HepG2 (cell line): ENCODE results near the gene PPM1H. TPM values are rescaled to one million over a fixed set of nuclear protein-coding genes. Genes with fewer than 3 reads are reported as not detected.

Source experiments
- ARID2 ChIP-seq: sonication (generic); formaldehyde crosslinking; IDR thresholded peaks from 2 replicates; pipeline ENCODE4 v1.8.1; 2022; ENCODE audit warnings: mild to moderate bottlenecking, missing genetic modification reagents, borderline replicate concordance
- BORCS8-MEF2B ChIP-seq: sonication (generic); formaldehyde crosslinking; IDR thresholded peaks from 2 replicates; pipeline ENCODE4 v1.8.0; 2022; ENCODE audit warnings: mild to moderate bottlenecking, missing genetic modification reagents
- HDAC1 ChIP-seq: sonication (generic); formaldehyde crosslinking; IDR thresholded peaks from 2 replicates; pipeline ENCODE4 v1.5.1; 2020; ENCODE audit warnings: mild to moderate bottlenecking, missing genetic modification reagents
- MAZ ChIP-seq, 2 experiments: sonication (generic) in 1 of 2; formaldehyde crosslinking in 1 of 2; IDR thresholded peaks; 2 replicates each; pipeline versions ENCODE4 v1.5.0 to v1.6.1; 2012 to 2020; ENCODE audit warnings: low read depth in 2 of 2, mild to moderate bottlenecking in 2 of 2, borderline replicate concordance in 1 of 2, improper control_type of control experiment in 1 of 2, low read length in 1 of 2, missing genetic modification reagents in 1 of 2, moderate library complexity in 1 of 2
- MED1 ChIP-seq: sonication (generic); formaldehyde crosslinking; IDR thresholded peaks from 2 replicates; pipeline ENCODE4 v1.4.0; 2020; ENCODE audit warnings: missing genetic modification reagents
- MTF2 ChIP-seq: sonication (generic); formaldehyde crosslinking; IDR thresholded peaks from 2 replicates; pipeline ENCODE4 v1.5.0; 2020; ENCODE audit warnings: missing genetic modification reagents, borderline replicate concordance
- SP140L ChIP-seq: sonication (generic); formaldehyde crosslinking; IDR thresholded peaks from 2 replicates; pipeline ENCODE4 v1.4.0; 2020; ENCODE audit warnings: missing genetic modification reagents, borderline replicate concordance
- ZNF567 ChIP-seq: sonication (generic); formaldehyde crosslinking; IDR thresholded peaks from 2 replicates; pipeline ENCODE4 v1.8.1; 2023; ENCODE audit warnings: mild to moderate bottlenecking, missing genetic modification reagents, borderline replicate concordance
- ZSCAN9 ChIP-seq: IDR thresholded peaks from 2 replicates; pipeline ENCODE4 v1.6.1; 2016; ENCODE audit warnings: borderline replicate concordance
- polyA plus RNA-seq, 8 experiments: library from polyadenylated mRNA; depleted of rRNA in 3 of 8; stranded (reverse) in 7 of 8; unstranded in 1 of 8; fragments of >200 nt; fragmentation: Illumina TruSeq in 4 of 8; extraction: Trizol in 4 of 8; gene quantifications; 2 replicates each; pipeline versions ENCODE4 v1.2.1 to v1.2.3, GENCODE V29; 2011 to 2016; ENCODE audit warnings: low read depth in 4 of 8, missing spikeins in 1 of 8, mixed read lengths in 1 of 8; ENCODE audit not compliant: insufficient read depth in 1 of 8
- total RNA-seq, 5 experiments: library from RNA; depleted of rRNA; stranded (reverse); fragments of >200 nt; fragmentation: Illumina TruSeq; extraction: Trizol; gene quantifications; 2 replicates each; pipeline ENCODE4 v1.2.3, GENCODE V29; 2016; ENCODE audit warnings: low read depth in 1 of 5
- TF ChIP-seq, protein P1 (sequence below): sonication (generic); formaldehyde crosslinking; IDR thresholded peaks from 2 replicates; pipeline ENCODE4 v1.5.0; 2020; ENCODE audit warnings: mild to moderate bottlenecking, missing genetic modification reagents
- TF ChIP-seq, protein P2 (sequence below): sonication (generic); formaldehyde crosslinking; conservative IDR thresholded peaks from 2 replicates; pipeline ENCODE4 v1.4.0; 2020; ENCODE audit warnings: mild to moderate bottlenecking, missing genetic modification reagents, moderate library complexity
- TF ChIP-seq, protein P3 (sequence below): sonication (generic); formaldehyde crosslinking; IDR thresholded peaks from 2 replicates; pipeline ENCODE4 v1.5.0; 2020; ENCODE audit warnings: mild to moderate bottlenecking, missing genetic modification reagents, borderline replicate concordance
- TF ChIP-seq, protein P4 (sequence below): sonication (generic); formaldehyde crosslinking; IDR thresholded peaks from 2 replicates; pipeline ENCODE4 v1.8.1; 2023; ENCODE audit warnings: mild to moderate bottlenecking, missing genetic modification reagents, borderline replicate concordance
- TF ChIP-seq, protein P5 (sequence below): sonication (generic); formaldehyde crosslinking; IDR thresholded peaks from 2 replicates; pipeline ENCODE4 v1.4.0; 2020; ENCODE audit warnings: missing genetic modification reagents
- TF ChIP-seq, protein P6 (sequence below): sonication (generic); formaldehyde crosslinking; IDR thresholded peaks from 2 replicates; pipeline ENCODE4 v1.8.1; 2023; ENCODE audit warnings: mild to moderate bottlenecking, moderate library complexity, missing genetic modification reagents

PPM1H gene
- total and polyA plus RNA-seq, 2 of the 13 experiments (the other 11 are each of a cell fraction or from before 2014, with no cell fraction given): 29.1 to 38.1 TPM

DNA sequence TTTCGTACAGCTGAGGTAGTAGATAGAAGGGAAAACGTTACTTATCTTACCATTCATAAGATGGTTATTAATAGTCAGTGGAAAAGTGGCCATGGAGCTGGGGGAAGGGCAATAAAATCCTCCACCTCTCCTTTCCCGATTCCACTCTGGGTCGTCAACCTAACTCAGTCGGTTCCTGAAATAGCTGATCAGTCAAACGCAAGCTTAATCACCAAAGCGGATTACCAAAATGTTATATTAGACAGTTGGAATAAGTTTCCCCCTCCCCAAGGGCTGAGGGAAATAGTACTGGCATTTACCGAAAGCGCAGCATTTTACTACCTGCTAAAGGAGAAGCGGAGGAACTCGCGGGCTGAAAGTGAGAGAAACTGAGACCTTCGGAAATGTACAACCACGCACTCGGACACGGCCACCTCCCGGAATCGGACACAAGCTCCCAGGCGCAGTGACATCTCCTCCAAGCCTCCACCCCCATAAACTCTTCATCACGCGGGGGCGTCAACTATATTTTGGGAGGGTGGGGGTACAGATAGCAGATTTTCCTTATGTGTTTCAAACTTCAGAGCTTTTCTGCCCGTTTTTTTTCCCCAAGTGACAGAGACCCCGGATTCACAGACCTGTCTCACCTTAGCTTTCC, 1.2 kb downstream of the PPM1H start (continued):
- TF ChIP-seq MAZ (IDR thresholded peaks at IDR 0.05; ENCODE audit: borderline replicate concordance, low read depth, low read length) (no peak), MAZ (CRISPR knock-in tag; IDR thresholded peaks at IDR 0.05; ENCODE audit: low read depth) (no peak), BORCS8-MEF2B (CRISPR knock-in tag) (0 out of 2 replicates have a peak, but pooled peaks have one; percentile 26), ZNF567 (CRISPR knock-in tag) (no peak), HDAC1 (no peak), SP140L (CRISPR knock-in tag) (no peak), ARID2 (CRISPR knock-in tag) (peak; percentile 57; the same call in 1 of the 2 replicates), MTF2 (CRISPR knock-in tag) (0 out of 2 replicates have a peak, but pooled peaks have one; percentile 22), ZSCAN9 (no peak), MED1 (CRISPR knock-in tag) (0 out of 2 replicates have a peak, but pooled peaks have one; percentile 4)
- TF ChIP-seq, protein P1, sequence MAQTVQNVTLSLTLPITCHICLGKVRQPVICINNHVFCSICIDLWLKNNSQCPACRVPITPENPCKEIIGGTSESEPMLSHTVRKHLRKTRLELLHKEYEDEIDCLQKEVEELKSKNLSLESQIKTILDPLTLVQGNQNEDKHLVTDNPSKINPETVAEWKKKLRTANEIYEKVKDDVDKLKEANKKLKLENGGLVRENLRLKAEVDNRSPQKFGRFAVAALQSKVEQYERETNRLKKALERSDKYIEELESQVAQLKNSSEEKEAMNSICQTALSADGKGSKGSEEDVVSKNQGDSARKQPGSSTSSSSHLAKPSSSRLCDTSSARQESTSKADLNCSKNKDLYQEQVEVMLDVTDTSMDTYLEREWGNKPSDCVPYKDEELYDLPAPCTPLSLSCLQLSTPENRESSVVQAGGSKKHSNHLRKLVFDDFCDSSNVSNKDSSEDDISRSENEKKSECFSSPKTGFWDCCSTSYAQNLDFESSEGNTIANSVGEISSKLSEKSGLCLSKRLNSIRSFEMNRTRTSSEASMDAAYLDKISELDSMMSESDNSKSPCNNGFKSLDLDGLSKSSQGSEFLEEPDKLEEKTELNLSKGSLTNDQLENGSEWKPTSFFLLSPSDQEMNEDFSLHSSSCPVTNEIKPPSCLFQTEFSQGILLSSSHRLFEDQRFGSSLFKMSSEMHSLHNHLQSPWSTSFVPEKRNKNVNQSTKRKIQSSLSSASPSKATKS (CRISPR knock-in tag): no peak
- TF ChIP-seq, protein P2, sequence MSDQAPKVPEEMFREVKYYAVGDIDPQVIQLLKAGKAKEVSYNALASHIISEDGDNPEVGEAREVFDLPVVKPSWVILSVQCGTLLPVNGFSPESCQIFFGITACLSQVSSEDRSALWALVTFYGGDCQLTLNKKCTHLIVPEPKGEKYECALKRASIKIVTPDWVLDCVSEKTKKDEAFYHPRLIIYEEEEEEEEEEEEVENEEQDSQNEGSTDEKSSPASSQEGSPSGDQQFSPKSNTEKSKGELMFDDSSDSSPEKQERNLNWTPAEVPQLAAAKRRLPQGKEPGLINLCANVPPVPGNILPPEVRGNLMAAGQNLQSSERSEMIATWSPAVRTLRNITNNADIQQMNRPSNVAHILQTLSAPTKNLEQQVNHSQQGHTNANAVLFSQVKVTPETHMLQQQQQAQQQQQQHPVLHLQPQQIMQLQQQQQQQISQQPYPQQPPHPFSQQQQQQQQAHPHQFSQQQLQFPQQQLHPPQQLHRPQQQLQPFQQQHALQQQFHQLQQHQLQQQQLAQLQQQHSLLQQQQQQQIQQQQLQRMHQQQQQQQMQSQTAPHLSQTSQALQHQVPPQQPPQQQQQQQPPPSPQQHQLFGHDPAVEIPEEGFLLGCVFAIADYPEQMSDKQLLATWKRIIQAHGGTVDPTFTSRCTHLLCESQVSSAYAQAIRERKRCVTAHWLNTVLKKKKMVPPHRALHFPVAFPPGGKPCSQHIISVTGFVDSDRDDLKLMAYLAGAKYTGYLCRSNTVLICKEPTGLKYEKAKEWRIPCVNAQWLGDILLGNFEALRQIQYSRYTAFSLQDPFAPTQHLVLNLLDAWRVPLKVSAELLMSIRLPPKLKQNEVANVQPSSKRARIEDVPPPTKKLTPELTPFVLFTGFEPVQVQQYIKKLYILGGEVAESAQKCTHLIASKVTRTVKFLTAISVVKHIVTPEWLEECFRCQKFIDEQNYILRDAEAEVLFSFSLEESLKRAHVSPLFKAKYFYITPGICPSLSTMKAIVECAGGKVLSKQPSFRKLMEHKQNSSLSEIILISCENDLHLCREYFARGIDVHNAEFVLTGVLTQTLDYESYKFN (CRISPR knock-in tag): no peak
- TF ChIP-seq, protein P3, sequence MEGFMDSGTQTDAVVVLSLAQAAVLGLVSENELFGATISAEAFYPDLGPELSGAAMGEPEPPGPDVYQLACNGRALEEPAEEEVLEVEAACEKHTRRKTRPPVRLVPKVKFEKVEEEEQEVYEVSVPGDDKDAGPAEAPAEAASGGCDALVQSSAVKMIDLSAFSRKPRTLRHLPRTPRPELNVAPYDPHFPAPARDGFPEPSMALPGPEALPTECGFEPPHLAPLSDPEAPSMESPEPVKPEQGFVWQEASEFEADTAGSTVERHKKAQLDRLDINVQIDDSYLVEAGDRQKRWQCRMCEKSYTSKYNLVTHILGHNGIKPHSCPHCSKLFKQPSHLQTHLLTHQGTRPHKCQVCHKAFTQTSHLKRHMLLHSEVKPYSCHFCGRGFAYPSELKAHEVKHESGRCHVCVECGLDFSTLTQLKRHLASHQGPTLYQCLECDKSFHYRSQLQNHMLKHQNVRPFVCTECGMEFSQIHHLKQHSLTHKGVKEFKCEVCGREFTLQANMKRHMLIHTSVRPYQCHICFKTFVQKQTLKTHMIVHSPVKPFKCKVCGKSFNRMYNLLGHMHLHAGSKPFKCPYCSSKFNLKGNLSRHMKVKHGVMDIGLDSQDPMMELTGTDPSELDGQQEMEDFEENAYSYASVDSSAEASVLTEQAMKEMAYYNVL (CRISPR knock-in tag): 0 out of 2 replicates have a peak, but pooled peaks have one; percentile 5
- TF ChIP-seq, protein P4, sequence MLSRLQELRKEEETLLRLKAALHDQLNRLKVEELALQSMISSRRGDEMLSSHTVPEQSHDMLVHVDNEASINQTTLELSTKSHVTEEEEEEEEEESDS: no peak
- TF ChIP-seq, protein P5, sequence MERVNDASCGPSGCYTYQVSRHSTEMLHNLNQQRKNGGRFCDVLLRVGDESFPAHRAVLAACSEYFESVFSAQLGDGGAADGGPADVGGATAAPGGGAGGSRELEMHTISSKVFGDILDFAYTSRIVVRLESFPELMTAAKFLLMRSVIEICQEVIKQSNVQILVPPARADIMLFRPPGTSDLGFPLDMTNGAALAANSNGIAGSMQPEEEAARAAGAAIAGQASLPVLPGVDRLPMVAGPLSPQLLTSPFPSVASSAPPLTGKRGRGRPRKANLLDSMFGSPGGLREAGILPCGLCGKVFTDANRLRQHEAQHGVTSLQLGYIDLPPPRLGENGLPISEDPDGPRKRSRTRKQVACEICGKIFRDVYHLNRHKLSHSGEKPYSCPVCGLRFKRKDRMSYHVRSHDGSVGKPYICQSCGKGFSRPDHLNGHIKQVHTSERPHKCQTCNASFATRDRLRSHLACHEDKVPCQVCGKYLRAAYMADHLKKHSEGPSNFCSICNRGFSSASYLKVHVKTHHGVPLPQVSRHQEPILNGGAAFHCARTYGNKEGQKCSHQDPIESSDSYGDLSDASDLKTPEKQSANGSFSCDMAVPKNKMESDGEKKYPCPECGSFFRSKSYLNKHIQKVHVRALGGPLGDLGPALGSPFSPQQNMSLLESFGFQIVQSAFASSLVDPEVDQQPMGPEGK (CRISPR knock-in tag): peak; percentile 44; the same call in 1 of the 2 replicates
- TF ChIP-seq, protein P6, sequence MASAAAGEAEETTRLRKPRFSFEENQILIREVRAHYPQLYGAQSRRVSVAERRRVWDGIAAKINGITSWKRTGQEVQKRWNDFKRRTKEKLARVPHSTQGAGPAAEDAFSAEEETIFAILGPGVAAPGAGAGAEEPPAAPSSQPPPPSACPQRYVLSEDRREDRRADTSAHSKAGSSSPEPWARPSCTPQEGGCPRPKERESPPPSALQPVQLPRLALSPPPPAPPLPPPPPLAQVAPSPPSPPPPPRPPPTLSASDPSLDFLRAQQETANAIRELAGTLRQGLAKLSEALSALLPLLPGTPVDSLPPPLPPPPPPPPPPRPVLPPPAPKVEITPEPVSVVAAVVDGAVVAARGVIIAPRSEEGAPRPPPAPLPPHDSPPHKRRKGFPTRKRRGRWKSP (CRISPR knock-in tag): peak; percentile 21; the same call in 1 of the 2 replicates
